B cell (primary cell): ENCODE measurements around the gene PCBP3.

ENCODE experiments used
- EZH2 ChIP-seq: IDR thresholded peaks from 2 replicates; pipeline ENCODE4 v1.6.1; 2012; ENCODE audit warnings: borderline replicate concordance, low read depth, mild to moderate bottlenecking, moderate library complexity, low read length; ENCODE audit not compliant: insufficient read depth, poor library complexity, severe bottlenecking
- TF ChIP-seq, protein P1 (sequence below): fragments of 200-600 bp; IDR thresholded peaks from one replicate; pipeline ENCODE4 v1.8.0; 2022; ENCODE audit warnings: antibody characterized with exemption, mild to moderate bottlenecking

DNA sequence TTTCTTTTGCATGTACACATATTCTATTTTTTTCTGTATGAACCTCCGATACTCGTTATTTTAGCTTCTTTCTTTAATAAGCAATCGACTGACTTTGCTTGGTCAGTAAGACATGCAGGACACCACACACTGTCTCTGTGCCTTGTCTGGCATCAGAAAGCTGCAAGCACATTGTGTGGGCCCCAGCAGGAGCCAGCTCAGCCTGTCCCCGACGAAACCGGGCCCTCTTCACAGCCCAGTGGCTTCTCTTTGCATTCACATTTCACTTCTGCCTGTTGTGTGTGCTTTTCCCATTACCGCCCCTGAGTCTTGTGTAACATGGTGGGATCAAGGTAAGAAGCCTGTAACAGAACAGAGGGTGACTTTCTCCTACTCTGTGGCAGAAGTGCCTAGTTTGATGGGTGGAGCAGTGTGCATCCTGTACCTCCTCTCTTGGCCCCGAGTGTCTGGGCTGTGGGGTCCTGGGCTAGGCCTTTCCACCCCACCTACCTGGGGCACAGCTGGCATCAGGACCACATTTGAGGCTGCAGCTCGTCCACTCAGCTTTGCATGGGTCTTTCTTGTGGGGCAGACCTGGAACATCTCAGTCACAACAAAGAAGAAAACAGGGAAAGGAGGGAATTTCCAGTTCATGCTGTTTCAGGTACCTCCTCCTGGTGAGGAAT lies 219.2 kb downstream of the PCBP3 start:
- TF ChIP-seq, protein P1, sequence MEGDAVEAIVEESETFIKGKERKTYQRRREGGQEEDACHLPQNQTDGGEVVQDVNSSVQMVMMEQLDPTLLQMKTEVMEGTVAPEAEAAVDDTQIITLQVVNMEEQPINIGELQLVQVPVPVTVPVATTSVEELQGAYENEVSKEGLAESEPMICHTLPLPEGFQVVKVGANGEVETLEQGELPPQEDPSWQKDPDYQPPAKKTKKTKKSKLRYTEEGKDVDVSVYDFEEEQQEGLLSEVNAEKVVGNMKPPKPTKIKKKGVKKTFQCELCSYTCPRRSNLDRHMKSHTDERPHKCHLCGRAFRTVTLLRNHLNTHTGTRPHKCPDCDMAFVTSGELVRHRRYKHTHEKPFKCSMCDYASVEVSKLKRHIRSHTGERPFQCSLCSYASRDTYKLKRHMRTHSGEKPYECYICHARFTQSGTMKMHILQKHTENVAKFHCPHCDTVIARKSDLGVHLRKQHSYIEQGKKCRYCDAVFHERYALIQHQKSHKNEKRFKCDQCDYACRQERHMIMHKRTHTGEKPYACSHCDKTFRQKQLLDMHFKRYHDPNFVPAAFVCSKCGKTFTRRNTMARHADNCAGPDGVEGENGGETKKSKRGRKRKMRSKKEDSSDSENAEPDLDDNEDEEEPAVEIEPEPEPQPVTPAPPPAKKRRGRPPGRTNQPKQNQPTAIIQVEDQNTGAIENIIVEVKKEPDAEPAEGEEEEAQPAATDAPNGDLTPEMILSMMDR: no peak
- no peak for TF ChIP-seq EZH2
